Lower leg skin (tissue), 3 donors: ENCODE data around the gene CLDN7.
A peak's percentile ranks its signal among the peaks of the same experiment; 100 is the strongest.

Source experiments
- CTCF ChIP-seq, 3 donors: fragments of 450-650 bp; IDR thresholded peaks; one replicate each; pipeline ENCODE4 v1.5.1; 2016; ENCODE audit warnings: antibody characterized with exemption in 3 of 3, mild to moderate bottlenecking in 3 of 3, moderate library complexity in 2 of 3
- POLR2A ChIP-seq, 2 donors: fragments of 450-650 bp; IDR thresholded peaks; one replicate each; pipeline ENCODE4 v1.6.1; 2016 to 2017; ENCODE audit warnings: antibody characterized with exemption in 2 of 2, mild to moderate bottlenecking in 1 of 2, moderate library complexity in 1 of 2

GRCh38 chr17:7242717-7243452 is 19.4 kb downstream of the CLDN7 start:
- TF ChIP-seq CTCF (IDR thresholded peaks at IDR 0.05) = peak in 1 of 3 donors; percentile 10
- TF ChIP-seq POLR2A (IDR thresholded peaks at IDR 0.05) = peak in 1 of 2 donors; percentile 17
